ENCODE results near the gene FAM170B.

The FAM170B gene

GRCh38 chr10:49114718-49115014, 19.2 kb downstream of the FAM170B start:
- H3K27ac ChIP-seq = no peak overlapping the region
- no peak for DNase-seq (ENCODE audit: low spot score)
- TF ChIP-seq, protein P1, sequence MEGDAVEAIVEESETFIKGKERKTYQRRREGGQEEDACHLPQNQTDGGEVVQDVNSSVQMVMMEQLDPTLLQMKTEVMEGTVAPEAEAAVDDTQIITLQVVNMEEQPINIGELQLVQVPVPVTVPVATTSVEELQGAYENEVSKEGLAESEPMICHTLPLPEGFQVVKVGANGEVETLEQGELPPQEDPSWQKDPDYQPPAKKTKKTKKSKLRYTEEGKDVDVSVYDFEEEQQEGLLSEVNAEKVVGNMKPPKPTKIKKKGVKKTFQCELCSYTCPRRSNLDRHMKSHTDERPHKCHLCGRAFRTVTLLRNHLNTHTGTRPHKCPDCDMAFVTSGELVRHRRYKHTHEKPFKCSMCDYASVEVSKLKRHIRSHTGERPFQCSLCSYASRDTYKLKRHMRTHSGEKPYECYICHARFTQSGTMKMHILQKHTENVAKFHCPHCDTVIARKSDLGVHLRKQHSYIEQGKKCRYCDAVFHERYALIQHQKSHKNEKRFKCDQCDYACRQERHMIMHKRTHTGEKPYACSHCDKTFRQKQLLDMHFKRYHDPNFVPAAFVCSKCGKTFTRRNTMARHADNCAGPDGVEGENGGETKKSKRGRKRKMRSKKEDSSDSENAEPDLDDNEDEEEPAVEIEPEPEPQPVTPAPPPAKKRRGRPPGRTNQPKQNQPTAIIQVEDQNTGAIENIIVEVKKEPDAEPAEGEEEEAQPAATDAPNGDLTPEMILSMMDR (conservative IDR thresholded peaks at IDR 0.05; ENCODE audit: low read depth) = no peak
- CTCF ChIA-PET = no interaction called here
- POLR2A ChIA-PET (ENCODE audit: low non-redundant PET) = no interaction called here

DNA sequence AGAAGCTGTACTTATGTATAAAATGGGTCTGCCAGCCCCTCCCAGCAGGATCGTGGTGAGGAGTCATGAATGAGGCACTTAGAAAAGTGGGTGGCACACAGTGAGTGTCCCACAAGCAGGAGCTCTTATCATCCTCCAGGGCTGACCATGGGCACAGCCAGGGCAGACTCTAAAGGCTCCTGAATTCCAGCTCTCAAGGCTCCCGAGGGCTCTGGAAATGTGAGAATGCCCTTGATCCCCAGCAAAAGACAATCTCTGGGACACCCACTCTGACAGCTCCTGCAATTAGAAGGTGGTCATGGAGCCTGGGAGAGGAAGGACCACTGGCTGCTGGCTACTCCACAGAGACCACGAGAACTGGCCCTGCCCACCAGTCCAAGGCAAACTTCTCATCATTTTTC, 20.1 kb downstream of the FAM170B start:
- DNase-seq (ENCODE audit: low spot score) = no peak
- TF ChIP-seq, protein P1 (conservative IDR thresholded peaks at IDR 0.05; ENCODE audit: low read depth) = no peak
- POLR2A ChIA-PET (ENCODE audit: low non-redundant PET) = no interaction called here
- H3K27ac ChIP-seq = no peak overlapping the region
- CTCF ChIA-PET = no interaction called here

DNA sequence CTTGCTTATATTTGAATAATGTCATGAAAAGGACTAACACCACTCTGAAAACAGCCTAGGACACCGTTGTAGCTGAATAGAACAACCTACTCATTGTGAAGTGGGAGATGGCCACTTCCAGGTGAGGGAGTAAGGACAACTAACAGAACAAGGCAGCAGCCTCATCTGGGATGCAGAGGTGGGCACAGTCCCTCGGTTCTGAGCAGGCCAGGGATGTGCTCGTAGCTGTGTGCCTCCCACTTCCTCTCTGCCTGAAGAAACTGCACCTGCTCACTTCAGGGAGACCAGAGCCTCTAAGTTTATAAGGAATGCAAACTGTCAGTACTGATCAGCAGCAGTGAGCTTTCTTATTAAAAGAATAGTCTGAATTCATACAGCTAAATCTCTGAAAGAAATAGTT, 21.0 kb downstream of the FAM170B start:
- POLR2A ChIA-PET (ENCODE audit: low non-redundant PET) = no interaction called here

DNA sequence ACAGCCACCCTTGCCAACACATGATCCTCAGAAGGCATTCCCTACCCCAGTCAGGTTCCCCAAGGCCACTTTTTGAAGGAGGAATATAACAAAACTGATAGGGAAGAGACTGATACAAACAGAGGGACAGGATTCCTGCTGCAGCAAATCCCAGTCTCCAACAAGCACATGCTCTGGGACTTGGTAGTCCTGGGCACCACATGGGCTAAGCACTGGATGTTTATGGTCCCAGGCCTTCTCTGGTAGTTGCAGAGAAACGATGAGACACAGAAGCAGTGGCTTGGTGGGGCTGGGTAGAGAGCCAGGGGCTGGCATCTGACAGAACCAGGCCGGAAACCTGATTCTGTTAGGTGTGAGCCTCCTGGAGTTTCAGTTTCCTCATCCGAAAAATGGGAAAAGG, 21.7 kb downstream of the FAM170B start:
- ChIA-PET CTCF (no interaction called here), POLR2A (ENCODE audit: low non-redundant PET) (no interaction called here)
- no peak for DNase-seq (ENCODE audit: low spot score)
- no peak overlapping the region for H3K27ac ChIP-seq
- TF ChIP-seq, protein P1 (conservative IDR thresholded peaks at IDR 0.05; ENCODE audit: low read depth) = no peak

More for the DNA sequence above, 21.0 kb downstream of the FAM170B start:
- TF ChIP-seq, protein P1 (conservative IDR thresholded peaks at IDR 0.05; ENCODE audit: low read depth) = no peak
- no peak for DNase-seq (ENCODE audit: low spot score)
- CTCF ChIA-PET = no interaction called here
- no peak overlapping the region for H3K27ac ChIP-seq

- H3K27ac ChIP-seq = no peak overlapping the region
- TF ChIP-seq, protein P1 (conservative IDR thresholded peaks at IDR 0.05; ENCODE audit: low read depth) = no peak
- ChIA-PET CTCF (no interaction called here), POLR2A (ENCODE audit: low non-redundant PET) (no interaction called here)
- no peak for DNase-seq (ENCODE audit: low spot score)
Observed at GRCh38 chr10:49111320-49111698, 22.5 kb downstream of the FAM170B start.

DNA sequence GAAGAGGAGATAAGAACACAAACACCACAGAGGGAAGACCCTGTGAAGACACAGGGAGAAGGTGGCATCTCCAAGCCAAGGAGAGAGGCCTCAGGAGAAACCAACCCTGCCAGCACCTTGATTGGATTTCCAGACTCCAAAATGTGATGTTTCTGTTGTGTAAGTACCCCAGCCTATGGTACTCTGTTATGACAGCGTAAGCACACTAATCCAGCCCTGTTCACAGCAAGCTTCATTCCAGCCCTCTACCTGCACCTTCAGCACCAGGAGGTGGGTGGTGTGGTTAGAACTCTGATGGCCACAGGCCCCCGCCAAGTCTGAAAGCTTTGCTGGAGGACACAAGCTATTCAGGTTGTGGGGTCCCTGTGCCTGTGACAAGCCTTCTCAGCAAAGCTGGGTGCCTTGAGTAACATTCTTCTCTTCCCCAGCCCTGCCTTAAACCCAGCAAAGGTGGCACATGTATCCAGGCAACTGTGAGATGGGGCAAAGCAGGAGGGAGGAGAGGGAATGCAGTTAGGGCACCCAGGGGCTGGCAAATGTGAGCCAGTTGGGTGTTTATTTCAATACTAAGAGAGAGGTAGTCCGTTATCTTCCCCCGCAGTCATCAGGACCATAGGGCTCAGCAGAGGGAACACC, 23.0 kb downstream of the FAM170B start:
- H3K27ac ChIP-seq = no peak overlapping the region
- DNase-seq (ENCODE audit: low spot score) = no peak
- ChIA-PET POLR2A (ENCODE audit: low non-redundant PET) (no interaction called here), CTCF (interaction anchor here (0.6 kb wide), 1 partner anchor 1917 kb away, joined by 3 read pairs; no protein-coding TSS in a partner anchor)
- TF ChIP-seq, protein P1 (conservative IDR thresholded peaks at IDR 0.05; ENCODE audit: low read depth) = no peak

Data from RWPE1 (cell line).